ENCODE data around the gene RNF168. TPM values are rescaled to one million over a fixed set of nuclear protein-coding genes. Genes with fewer than 3 reads are reported as not detected.

RNF168 gene
- total RNA-seq, 1 experiment from 2014 or later, result 66.1 TPM

- TF ChIP-seq ZSCAN18 (CRISPR knock-in tag; IDR thresholded peaks at IDR 0.05), result no peak
- no peak for TF ChIP-seq PRRX2 (CRISPR knock-in tag; IDR thresholded peaks at IDR 0.05)
- TF ChIP-seq OVOL2 (CRISPR knock-in tag; IDR thresholded peaks at IDR 0.05; ENCODE audit: borderline replicate concordance), result no peak
- TF ChIP-seq TEAD4 (CRISPR knock-in tag; IDR thresholded peaks at IDR 0.05), result no peak
- no peak for TF ChIP-seq ZMAT4 (CRISPR knock-in tag; IDR thresholded peaks at IDR 0.05)
- TF ChIP-seq TCF7 (CRISPR knock-in tag; IDR thresholded peaks at IDR 0.05; ENCODE audit: low read depth), result no peak
- TF ChIP-seq E2F1 (CRISPR knock-in tag; IDR thresholded peaks at IDR 0.05), result no peak
- TF ChIP-seq ERG (CRISPR knock-in tag; IDR thresholded peaks at IDR 0.05), result no peak
- no peak for TF ChIP-seq MYBL2 (CRISPR knock-in tag; IDR thresholded peaks at IDR 0.05)
- no peak for TF ChIP-seq ATF3 (CRISPR knock-in tag; conservative IDR thresholded peaks at IDR 0.05)
- TF ChIP-seq SOX15 (CRISPR knock-in tag; IDR thresholded peaks at IDR 0.05), result no peak
- no peak; the same call in 1 of the 2 replicates for TF ChIP-seq SMAD3 (CRISPR knock-in tag; IDR thresholded peaks at IDR 0.05; ENCODE audit: borderline replicate concordance)
- TF ChIP-seq HMGXB4 (CRISPR knock-in tag; IDR thresholded peaks at IDR 0.05), result peak; percentile 96
- TF ChIP-seq IRF2 (CRISPR knock-in tag; IDR thresholded peaks at IDR 0.05; ENCODE audit: borderline replicate concordance, low read depth), result no peak
- TF ChIP-seq CTCF (IDR thresholded peaks at IDR 0.05), result peak; percentile 81
- TF ChIP-seq ZNF416 (CRISPR knock-in tag; IDR thresholded peaks at IDR 0.05), result no peak
- no peak for TF ChIP-seq USF1 (CRISPR knock-in tag; IDR thresholded peaks at IDR 0.05)
- TF ChIP-seq ZNF121 (CRISPR knock-in tag; IDR thresholded peaks at IDR 0.05), result no peak
- TF ChIP-seq MAX (CRISPR knock-in tag; IDR thresholded peaks at IDR 0.05), result peak; percentile 74
- TF ChIP-seq ZNF671 (CRISPR knock-in tag; IDR thresholded peaks at IDR 0.05), result no peak
- TF ChIP-seq GRHL2 (CRISPR knock-in tag; IDR thresholded peaks at IDR 0.05; ENCODE audit: insufficient replicate concordance, severe bottlenecking), result no peak
- TF ChIP-seq NFE2L1 (CRISPR knock-in tag; IDR thresholded peaks at IDR 0.05), result no peak
- TF ChIP-seq SP1 (CRISPR knock-in tag; conservative IDR thresholded peaks at IDR 0.05), result peak; percentile 58; the same call in 1 of the 2 replicates
- TF ChIP-seq ZNF396 (CRISPR knock-in tag; IDR thresholded peaks at IDR 0.05; ENCODE audit: borderline replicate concordance), result no peak
- no peak for TF ChIP-seq ZBTB21 (CRISPR knock-in tag; IDR thresholded peaks at IDR 0.05; ENCODE audit: borderline replicate concordance)
- TF ChIP-seq ATF2 (CRISPR knock-in tag; IDR thresholded peaks at IDR 0.05; ENCODE audit: borderline replicate concordance, low read depth), result no peak
These were observed 25.2 kb upstream of the RNF168 start (continued) for GRCh38 chr3:196528639-196529233.
